Measurements from ENCODE around the gene AUTS2.

The AUTS2 gene

DNA sequence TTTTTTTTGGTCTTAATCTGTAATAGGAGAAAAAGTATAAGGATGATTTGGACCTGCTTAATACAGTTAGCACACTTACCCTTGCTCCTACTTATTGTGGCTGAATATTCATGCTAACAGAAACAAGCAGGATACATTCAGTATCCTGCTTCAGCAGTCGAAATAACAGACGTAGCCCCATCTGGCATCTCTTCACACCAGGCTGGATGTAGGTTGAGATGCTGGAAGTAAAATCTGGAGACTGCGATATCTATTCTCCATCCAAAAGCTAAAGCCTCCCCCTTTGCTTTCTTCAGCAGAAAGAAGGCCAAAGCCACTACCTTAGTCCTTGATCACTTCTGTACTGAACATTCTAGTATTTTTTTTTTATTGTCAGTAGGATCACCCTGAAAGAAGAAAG lies 537.4 kb downstream of the AUTS2 start:
- Histone ChIP-seq H3K27me3 (ENCODE audit: insufficient read depth, low read length) (no peaks in the 10 kb centered on the region), H3F3A (ENCODE audit: insufficient read depth, low read length) (no peaks in the 10 kb centered on the region), H3K9ac (ENCODE audit: low read length) (no peak overlapping the region), H3K4me3 (ENCODE audit: low read depth, low read length, poor library complexity, severe bottlenecking) (no peak overlapping the region), H3K79me2 (ENCODE audit: insufficient read depth, low read length) (no peaks in the 10 kb centered on the region), H3K36me3 (ENCODE audit: insufficient read depth, low read length) (peaks cover 12% of the 10 kb centered on the region; the same call in 1 of the 2 replicates), H3K9me3 (ENCODE audit: low read length) (no peaks in the 10 kb centered on the region), H3K4me2 (ENCODE audit: low read length) (no peak overlapping the region), H3K27ac (ENCODE audit: low read depth, low read length, poor library complexity, severe bottlenecking) (no peak overlapping the region), H2AFZ (ENCODE audit: low read length) (no peak overlapping the region), H3K9me2 (ENCODE audit: low read depth, low read length) (no peaks in the 10 kb centered on the region), H3K4me1 (ENCODE audit: insufficient read depth, low read length, severe bottlenecking) (no peaks in the 10 kb centered on the region), H4K20me1 (ENCODE audit: insufficient read depth, low read length) (no peaks in the 10 kb centered on the region)
- TF ChIP-seq, protein P1, sequence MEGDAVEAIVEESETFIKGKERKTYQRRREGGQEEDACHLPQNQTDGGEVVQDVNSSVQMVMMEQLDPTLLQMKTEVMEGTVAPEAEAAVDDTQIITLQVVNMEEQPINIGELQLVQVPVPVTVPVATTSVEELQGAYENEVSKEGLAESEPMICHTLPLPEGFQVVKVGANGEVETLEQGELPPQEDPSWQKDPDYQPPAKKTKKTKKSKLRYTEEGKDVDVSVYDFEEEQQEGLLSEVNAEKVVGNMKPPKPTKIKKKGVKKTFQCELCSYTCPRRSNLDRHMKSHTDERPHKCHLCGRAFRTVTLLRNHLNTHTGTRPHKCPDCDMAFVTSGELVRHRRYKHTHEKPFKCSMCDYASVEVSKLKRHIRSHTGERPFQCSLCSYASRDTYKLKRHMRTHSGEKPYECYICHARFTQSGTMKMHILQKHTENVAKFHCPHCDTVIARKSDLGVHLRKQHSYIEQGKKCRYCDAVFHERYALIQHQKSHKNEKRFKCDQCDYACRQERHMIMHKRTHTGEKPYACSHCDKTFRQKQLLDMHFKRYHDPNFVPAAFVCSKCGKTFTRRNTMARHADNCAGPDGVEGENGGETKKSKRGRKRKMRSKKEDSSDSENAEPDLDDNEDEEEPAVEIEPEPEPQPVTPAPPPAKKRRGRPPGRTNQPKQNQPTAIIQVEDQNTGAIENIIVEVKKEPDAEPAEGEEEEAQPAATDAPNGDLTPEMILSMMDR (IDR thresholded peaks at IDR 0.05; ENCODE audit: low read length): no peak
- TF ChIP-seq EZH2 (IDR thresholded peaks at IDR 0.05; ENCODE audit: borderline replicate concordance, low read length): no peak

DNA sequence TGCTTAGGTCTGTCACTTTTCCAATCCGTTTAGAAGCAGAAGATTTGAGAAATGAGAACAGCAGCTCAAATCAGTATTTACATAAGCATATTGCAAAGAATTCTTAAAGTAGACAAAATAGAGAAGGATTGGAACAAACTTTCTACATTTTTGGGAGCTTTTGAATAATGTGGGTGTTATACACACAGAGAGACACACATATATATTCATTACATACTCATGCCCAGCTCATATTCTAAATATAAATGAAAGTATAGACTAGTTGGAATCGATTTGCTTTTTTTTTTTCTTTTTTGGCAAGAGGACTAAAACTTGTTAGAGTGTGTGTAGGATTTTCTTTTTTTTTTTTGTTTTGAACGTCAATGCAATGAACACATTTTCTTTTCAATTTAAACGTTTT lies 538.9 kb downstream of the AUTS2 start:
- H3K36me3 ChIP-seq (ENCODE audit: insufficient read depth, low read length): peaks cover 8% of the 10 kb centered on the region; the same call in 1 of the 2 replicates
- H3K4me1 ChIP-seq (ENCODE audit: insufficient read depth, low read length, severe bottlenecking): no peaks in the 10 kb centered on the region
- no peaks in the 10 kb centered on the region for H3K9me3 ChIP-seq (ENCODE audit: low read length)
- H3K79me2 ChIP-seq (ENCODE audit: insufficient read depth, low read length): no peaks in the 10 kb centered on the region
- no peak overlapping the region for H3K4me2 ChIP-seq (ENCODE audit: low read length)
- no peak overlapping the region for H3K4me3 ChIP-seq (ENCODE audit: low read depth, low read length, poor library complexity, severe bottlenecking)
- H3K9me2 ChIP-seq (ENCODE audit: low read depth, low read length): no peaks in the 10 kb centered on the region
- H4K20me1 ChIP-seq (ENCODE audit: insufficient read depth, low read length): no peaks in the 10 kb centered on the region
- H3K27me3 ChIP-seq (ENCODE audit: insufficient read depth, low read length): no peaks in the 10 kb centered on the region
- no peak overlapping the region for H3K9ac ChIP-seq (ENCODE audit: low read length)
- no peaks in the 10 kb centered on the region for H3F3A ChIP-seq (ENCODE audit: insufficient read depth, low read length)
- no peak for TF ChIP-seq EZH2 (IDR thresholded peaks at IDR 0.05; ENCODE audit: borderline replicate concordance, low read length)
- TF ChIP-seq, protein P1 (IDR thresholded peaks at IDR 0.05; ENCODE audit: low read length): no peak
- H2AFZ ChIP-seq (ENCODE audit: low read length): no peak overlapping the region
- H3K27ac ChIP-seq (ENCODE audit: low read depth, low read length, poor library complexity, severe bottlenecking): no peak overlapping the region

DNA sequence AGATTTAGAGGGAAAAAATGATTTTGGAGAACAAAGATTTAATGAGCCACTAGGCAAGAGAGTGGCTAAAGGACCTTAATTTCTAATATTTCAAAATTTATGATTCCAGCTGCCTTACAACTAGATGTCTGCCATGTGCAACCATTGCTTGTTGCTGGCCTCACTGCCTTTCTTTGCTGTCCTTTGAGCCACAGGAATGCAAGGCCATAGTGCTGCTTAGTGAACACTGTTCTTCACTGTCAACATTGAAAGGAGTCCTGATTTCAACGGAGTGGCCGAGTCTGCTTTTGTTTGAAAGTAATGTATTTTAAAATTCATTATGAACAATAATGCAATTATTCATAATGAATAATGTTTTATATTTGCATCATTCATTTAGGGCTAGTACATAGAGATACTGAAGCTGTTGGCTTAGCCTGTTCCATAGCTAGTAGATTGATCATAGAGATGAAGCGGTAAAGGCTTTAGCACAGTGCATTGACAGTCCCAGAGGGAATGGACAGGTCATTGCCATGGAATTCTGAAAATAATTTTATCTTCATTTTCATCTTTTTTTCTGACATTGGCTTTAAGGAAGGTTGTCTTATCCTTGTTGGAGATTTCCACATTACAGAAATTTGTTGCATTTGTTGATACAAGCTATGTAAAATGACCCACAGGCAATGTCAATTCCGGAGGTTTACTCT lies 544.1 kb downstream of the AUTS2 start:
- Histone ChIP-seq H3F3A (ENCODE audit: insufficient read depth, low read length) (no peaks in the 10 kb centered on the region), H3K9me3 (ENCODE audit: low read length) (no peaks in the 10 kb centered on the region), H3K9ac (ENCODE audit: low read length) (no peak overlapping the region), H3K36me3 (ENCODE audit: insufficient read depth, low read length) (peaks cover 8% of the 10 kb centered on the region; the same call in 1 of the 2 replicates), H3K27me3 (ENCODE audit: insufficient read depth, low read length) (no peaks in the 10 kb centered on the region), H3K27ac (ENCODE audit: low read depth, low read length, poor library complexity, severe bottlenecking) (no peak overlapping the region), H4K20me1 (ENCODE audit: insufficient read depth, low read length) (no peaks in the 10 kb centered on the region), H3K9me2 (ENCODE audit: low read depth, low read length) (no peaks in the 10 kb centered on the region), H3K79me2 (ENCODE audit: insufficient read depth, low read length) (no peaks in the 10 kb centered on the region), H3K4me1 (ENCODE audit: insufficient read depth, low read length, severe bottlenecking) (no peaks in the 10 kb centered on the region), H3K4me3 (ENCODE audit: low read depth, low read length, poor library complexity, severe bottlenecking) (no peak overlapping the region), H3K4me2 (ENCODE audit: low read length) (no peak overlapping the region), H2AFZ (ENCODE audit: low read length) (no peak overlapping the region)
- TF ChIP-seq EZH2 (IDR thresholded peaks at IDR 0.05; ENCODE audit: borderline replicate concordance, low read length): no peak
- TF ChIP-seq, protein P1 (IDR thresholded peaks at IDR 0.05; ENCODE audit: low read length): no peak

Measured in OCI-LY1 (cell line).